Stimulated activated CD8-positive, alpha-beta memory T cell treated with anti-CD3 and anti-CD28 coated beads, Interleukin-7, amount 100 ng/mL, for 24 hours (primary cell): Measurements from ENCODE around the gene ATG9A.

Source experiments
- DNase-seq: peaks from one replicate; pipeline ENCODE4 v3.0.0-alpha.2; 2020; ENCODE audit warnings: low read depth

Gene ATG9A

DNA sequence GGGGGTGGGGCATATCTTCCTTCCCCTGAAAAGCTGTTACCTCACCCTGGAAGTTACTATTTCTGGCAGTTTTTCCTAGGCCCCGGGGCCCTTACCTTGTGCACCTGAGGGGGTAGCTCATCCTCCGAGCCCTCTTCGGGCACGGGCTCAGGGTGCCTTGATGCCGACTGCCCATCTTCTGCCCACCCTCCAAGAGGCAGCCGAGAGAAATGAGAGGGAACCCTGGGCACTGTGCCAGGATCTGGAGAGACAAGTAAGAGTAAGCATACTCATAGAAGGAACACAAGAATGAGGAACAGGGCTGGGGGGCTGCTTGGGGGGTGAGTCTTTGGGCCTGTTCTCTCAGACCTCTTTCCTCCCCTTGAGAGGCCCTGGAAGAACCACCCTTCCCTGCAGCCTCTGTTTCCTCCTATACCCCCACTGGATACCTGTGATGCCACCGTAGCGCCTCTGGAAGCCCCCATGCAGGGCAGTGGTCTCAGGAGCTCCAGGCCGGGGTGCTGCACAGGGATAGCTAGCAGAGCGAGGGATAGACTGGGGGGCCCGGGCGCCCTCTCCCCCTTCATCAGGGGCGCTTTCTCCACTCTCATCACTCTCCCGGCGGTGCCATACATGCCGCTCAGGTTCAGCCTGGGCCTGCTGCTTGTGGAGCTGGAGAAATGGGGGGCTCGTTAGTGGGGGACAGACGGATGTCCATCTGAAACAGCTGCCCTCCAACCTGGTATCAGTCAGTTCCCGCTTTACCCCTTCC is 8.6 kb downstream of the ATG9A start:
- no peak for DNase-seq

DNA sequence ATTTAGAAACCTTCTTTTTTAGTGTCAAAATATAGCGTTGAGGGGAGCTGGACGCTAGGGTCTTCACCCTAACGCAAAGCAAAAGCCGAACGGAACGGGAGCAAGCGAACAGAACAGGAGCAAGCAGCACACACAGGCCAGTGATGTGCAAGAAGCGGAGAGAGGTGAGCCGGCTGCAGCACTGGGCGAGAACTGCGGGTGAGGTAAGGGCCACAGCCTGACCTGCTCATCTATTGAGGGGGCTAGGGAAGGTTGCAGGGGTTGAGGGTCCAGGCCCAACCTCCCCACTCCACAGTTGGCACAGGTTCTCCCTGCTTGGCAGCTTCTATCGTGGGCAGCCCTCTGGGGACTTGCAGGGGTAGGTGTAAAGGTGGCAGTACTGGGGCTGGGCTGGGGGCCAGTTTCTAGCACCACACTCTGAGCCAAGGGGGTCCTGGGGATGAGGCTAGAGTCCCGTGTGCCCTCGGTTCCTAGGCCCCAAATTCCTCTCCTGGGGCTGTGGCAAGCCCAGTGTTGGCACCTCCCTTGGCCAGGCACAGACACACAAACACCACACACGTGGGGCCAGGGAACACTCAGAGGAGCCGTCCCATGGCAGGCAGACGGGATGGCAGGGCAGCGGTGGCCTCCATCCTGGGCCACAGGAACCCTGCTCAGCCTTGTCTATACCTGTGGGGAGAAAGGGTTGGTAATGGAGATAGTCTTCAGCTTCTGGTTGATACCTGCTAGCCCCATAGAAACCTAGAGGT is 9.5 kb downstream of the ATG9A start:
- no peak for DNase-seq

DNA sequence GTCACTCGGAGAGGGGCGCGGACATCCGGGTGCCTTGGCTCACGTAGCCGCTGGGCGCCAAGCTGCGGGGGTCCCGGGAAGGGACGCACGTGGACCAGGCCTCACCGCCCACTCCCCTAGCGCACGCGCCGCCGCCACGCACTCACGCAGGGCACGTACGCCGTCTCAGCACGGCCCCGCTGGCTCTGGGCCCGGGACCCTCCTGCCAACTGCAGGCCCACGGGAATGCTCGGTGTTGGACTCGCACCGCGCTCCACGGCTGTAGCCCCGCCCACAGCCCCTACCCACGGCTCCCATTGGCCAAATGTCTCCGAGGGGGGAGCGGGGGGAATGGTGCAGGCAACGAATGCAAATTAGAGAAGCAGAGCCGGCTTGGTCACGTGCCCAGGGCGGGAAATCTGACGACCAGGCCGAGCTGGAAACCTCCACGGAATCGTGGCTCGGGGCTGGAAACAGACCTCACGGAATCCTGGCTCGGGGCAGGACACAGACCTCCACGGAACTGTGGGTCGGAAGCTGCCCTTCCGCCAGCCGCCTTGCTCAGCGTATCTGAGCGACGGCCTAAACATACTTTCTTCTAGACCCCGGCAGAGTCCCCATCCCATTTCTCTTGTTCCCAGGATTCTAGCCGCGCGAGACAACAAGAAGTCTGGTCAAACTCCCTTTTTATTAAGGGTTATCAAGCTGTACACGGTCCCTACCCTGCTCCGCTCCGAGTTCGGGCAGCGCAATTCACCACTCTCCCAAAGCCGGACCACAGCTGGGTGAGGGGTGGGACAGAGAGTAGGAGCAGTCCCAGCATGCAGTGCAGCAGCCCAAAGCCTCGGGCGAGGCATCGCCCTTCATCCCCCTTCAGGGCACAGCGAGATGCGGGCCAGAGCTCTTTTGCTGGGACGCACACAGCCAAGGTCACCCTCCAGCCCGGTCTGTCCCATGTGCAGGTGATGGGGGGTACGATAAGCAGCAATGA is 10.4 kb downstream of the ATG9A start, which contains the start of gene ABCB6:
TSS of gene ABCB6 (minus strand) at position 227 of the 970 bp plus-strand sequence. CDS start 285 bp downstream, outside the sequence.
- peak; percentile 79 for DNase-seq

- no peak for DNase-seq
These were observed 11.2 kb downstream of the ATG9A start for GRCh38 chr2:219218217-219218731.

- no peak for DNase-seq
These were observed 12.9 kb downstream of the ATG9A start for GRCh38 chr2:219216535-219216915.

DNA sequence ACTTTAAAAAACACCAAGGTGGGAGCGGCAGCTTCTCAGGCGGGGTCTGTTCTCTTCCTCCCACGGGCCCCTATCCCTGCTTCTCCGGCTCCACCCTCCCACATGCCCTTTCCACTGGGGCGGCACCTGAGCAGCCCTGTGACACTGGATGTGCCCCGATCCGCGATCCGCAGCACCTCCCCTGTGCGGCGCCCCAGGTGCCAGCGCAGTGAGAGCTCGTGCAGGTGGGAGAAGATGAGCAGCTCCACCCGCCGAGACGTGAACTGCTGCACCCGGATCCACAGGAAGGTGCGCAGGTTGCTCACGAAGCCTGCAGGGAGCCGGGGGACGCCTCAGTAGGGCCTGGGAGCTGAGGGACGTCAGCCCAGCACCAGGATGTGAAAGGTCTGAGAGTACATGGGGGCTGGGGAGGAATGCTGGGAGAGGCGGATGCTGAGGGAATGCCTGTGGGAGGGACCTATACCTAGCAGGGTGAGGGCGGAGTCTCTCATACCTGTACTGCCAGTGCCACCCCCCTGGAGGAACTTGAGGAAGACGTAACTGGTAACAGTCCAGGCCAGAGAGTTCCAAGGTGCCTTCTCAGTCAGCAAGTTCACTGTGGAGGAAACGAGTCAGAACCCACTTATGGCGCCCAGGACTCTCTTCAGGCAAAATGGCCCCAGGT is 13.4 kb downstream of the ATG9A start:
- no peak for DNase-seq

GRCh38 chr2:219214786-219215185 is 14.7 kb downstream of the ATG9A start:
- DNase-seq = no peak

DNA sequence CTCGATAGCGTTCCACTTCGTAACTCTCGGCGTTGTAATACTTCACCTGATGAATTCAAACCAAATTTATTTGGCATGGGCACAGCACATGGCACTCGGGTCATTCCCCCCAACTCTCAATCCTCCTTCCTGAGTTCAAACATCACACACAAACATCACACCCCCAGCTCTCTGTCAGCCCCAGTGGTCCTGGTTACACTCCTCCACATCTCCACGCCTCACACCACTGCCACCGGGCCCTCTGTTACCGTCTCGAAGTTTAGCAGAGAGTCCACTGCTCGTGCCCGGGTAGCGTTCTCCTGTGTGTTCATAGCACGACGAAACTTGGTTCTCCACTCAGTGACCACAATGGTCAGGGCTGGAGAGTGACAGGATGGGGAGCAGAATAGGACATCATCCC is 15.3 kb downstream of the ATG9A start:
- DNase-seq = no peak

DNA sequence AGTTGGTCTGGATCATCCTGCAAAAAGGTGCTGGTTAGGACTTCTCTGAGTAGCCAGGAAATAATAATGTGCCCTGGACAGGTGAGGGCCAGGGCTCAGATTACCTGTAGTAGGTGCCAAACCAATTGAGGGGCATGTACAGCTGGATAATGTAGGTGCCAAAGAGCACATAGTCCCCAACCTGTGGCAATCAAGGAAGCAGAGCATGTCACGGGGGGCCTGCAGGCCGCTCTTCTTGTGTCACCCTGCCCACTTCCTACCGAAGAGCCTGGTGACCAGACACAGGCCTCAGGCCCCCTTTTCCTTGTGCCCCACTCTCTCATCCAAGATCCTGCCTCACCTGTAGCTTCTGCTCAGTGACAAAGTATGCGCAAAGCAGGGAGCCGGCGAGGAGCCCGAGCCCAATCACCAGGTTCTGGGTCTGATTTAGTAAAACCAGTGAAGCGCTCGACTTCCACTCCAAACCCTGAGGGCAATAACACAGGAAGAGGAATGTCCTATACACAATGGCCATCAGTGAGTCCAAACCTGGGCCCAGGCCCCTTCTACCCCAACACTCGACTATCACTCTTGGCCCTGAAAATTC is 15.9 kb downstream of the ATG9A start:
- DNase-seq = no peak

DNA sequence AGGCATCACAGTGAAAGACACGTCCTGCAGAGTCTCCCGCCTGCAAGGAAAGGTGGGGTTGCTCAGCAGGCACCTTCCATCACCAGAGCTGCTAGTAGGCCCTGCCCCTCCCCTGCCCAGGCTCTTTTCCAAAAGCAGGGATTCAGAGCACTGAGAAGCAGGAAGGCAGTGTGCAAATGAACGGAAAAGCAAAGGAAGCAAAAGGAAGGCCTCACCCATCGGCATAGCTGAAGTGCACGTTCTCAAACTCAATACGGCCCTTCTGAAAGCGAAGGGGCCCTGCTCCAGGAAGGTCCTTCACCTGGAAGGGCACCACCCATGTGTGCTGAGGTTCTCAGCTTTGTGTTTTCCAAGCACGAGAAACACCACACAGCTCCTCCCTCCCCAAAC is 16.4 kb downstream of the ATG9A start:
- no peak for DNase-seq

- DNase-seq = no peak
These were observed 18.5 kb downstream of the ATG9A start for GRCh38 chr2:219210886-219211362.

GRCh38 chr2:219210196-219210885 is 19.1 kb downstream of the ATG9A start:
- no peak for DNase-seq

- no peak for DNase-seq
These were observed 19.9 kb downstream of the ATG9A start for GRCh38 chr2:219209236-219210195.

DNA sequence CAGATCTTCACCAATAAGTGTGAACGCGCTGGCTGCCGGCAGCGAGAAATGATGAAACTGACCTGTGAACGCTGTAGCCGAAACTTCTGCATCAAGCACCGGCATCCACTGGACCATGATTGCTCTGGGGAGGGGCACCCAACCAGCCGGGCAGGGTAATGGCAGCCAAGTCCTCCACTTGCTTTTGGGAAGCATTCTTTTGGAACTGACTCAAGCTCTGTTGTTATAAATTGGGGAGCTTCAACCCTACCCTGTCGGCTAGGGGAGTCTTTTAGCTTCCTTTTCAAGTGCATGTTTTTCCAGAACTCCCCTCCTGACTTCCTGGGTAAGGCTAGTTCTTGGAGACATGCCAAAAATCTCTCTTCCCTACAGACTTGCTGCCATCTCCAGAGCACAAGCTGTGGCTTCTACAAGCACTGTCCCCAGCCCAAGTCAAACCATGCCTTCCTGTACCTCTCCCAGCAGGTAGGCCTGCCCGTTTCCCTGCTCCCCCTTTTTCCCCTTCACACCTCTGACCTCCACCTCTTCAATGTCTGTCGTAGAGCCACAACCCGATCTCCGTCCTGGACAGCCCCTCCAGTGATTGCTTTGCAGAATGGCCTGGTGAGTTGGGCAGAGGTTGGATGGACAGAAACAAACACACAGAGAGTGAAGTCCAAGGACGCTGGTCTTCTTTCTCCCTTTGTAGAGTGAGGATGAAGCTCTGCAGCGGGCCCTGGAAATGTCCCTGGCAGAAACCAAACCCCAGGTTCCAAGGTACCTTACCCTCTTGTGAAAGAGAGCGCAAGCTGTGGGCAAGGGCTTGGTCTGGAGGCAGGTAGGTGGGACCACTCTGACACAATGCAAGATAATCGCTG is 21.3 kb downstream of the ATG9A start:
- no peak for DNase-seq

DNA sequence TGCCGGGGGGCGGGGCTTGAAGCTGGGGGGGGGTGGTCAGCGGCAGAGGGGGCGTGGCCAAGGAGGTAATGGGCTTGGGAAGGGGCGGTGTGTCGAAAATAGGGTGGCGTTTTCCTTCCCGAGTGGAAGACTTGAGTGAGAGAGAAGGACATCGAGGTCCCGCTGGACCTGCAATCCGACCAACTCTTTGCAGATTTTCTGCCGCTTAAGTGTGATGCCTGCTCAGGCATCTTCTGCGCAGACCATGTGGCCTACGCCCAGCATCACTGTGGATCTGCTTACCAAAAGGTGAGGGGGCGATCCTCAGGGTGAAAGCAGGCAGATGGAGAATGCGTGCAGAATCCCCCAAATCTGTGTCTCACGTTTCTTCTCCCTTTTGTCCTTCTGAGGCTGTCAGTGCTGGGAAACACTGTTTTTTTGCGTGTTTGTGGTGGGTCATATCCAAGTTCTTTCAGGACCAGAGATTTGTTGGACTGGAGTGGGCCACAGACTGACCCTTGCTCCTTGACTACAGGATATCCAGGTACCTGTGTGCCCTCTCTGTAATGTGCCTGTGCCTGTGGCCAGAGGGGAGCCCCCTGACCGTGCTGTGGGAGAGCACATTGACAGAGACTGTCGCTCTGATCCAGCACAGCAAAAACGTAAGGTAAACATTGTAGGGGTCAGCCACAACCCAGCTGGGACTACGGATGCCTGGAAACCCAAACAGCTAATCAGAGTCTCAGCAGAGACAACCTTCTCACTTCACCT is 22.1 kb downstream of the ATG9A start:
- DNase-seq = no peak

DNA sequence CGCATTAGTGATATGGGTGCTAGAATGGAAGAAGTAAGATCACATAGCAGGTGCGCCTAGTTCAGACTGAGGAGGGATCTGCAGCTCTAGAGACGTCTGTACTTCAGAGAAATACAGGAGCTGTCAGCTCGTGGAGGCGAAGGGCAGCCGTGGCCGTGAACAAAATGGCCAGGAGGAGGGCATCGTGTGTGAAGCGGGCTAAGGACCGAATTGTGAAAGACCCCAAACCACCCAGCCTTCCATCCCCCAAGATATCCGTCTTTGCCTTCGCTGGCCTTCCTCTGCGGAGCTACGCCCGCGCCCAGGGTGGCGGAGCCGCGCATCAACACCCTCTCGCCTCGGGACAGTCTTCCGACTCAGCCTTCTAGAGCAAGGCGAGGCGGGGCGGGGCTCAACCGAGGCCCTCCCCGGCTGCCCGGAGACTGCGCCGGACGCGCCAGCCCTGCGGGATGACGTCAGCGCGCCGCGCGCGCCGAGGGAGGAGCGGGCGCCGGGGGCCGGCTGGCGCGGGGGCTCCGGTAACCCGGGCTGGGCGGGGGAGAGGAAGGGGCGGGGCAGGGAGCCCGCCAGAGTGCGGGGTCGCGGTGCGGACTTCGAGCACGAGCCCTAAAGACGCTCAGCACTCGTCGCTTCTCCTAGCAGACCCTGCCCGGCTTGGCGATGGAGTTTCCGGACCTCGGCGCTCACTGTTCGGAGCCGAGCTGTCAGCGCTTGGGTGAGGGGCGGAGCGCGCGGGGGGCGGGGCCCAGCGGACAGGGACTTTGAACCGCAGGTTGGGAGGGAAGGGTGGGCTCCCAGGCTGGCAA is 22.9 kb downstream of the ATG9A start, which contains the start of gene ZFAND2B:
TSS of gene ZFAND2B (plus strand) at position 455 of the 806 bp plus-strand sequence. CDS start at position 661, 206 bp downstream.
- peak; percentile 87 for DNase-seq

GRCh38 chr2:219205981-219206327 is 23.5 kb downstream of the ATG9A start:
- DNase-seq = no peak
